HG03196 (cell line): Measurements from ENCODE around the gene CEP250.
"Not testable (repeated sequence)": the region's sequence is repeated elsewhere in the genome, so short reads cannot be mapped to it uniquely, and the experiment has no call there.

Experiments
- ATAC-seq: cut with Tn5 transposase; IDR thresholded peaks from one replicate; pipeline ENCODE4 v1.9.1; 2021; ENCODE audit not compliant: unreplicated experiment

CEP250 gene

DNA sequence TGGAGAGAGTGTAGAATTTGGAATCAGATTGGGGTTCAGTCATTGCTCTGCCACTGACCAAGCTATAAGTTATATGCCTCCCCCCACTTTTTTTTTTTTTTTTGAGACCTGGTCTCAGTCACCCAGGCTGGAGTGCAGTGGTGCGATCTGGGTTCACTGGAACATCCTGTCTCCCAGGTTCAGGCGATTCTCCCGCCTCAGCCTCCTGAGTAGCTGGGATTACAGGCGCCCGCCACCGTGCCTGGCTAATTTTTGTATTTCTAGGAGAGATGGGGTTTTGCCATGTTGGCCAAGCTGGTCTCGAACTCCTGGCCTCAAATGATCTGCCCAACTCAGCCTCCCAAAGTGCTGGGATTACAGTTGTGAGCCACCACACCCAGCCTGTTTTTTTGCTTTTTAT, 1.3 kb downstream of the CEP250 start:
- ATAC-seq, result not testable (repeated sequence)

GRCh38 chr20:35457539-35457938, 2.1 kb downstream of the CEP250 start:
- ATAC-seq, result not testable (repeated sequence)

DNA sequence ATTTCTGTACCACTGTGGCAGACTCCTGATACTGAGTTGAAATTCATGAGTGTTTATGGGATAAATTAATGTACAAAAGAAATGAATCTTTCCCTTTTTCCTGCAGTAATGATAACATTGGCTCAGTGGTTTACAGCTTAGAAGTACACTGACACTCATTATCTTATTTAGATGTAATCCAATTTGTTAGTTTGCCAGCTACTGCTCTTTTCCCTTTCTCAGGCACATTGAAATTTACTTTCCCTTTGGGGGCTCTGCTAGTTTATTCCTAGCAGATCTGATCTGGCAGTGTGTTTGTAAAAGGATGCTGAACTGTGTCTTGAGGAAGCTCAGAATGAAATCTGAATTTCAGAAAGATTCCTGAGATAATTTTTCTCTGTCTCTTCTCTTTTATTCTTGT, 3.0 kb downstream of the CEP250 start:
- no peak for ATAC-seq

- no peak for ATAC-seq
Observed at GRCh38 chr20:35461620-35462019, 6.2 kb downstream of the CEP250 start.

- ATAC-seq, result no peak
Observed at GRCh38 chr20:35462351-35462750, 7.0 kb downstream of the CEP250 start.

DNA sequence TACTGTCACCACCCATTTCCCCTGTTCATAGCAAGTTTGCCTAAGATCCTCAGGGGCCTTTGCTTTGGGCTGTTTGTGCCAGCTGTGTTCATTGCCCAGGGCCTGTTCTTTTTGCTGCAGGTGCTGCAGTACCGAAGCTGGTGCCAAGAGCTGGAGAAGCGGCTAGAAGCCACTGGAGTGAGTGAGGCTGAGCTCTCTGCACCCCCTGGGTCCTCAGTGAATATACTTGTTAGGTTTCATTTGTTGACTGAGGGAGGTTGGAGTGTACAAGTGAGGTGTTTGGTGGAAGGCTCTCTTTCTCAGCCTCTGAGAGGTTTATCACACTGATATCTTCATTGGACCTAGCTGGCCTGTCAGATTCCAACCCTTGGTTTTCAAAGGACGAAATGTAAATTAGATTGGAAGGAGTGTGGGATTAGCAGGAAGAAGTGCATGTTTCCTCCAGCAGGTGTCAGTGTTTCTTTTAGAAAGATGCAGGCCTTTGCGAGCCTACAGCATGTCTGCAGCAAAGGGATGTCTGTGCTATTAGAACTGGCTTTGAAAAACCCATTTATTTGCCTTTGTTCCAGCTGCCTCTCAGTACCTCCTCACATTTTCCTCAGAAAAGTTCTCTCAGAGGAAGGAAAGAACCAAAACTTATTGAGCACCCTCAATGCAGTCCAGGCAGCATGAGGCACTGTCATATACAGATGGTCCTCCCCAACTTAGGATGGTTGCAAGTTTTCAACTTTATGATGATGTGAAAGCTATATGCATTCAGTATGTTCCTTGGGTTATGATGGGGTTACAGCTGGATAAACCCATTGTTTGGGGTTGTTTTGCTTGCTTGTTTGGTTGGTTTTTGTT, 8.3 kb downstream of the CEP250 start:
- ATAC-seq, result no peak

DNA sequence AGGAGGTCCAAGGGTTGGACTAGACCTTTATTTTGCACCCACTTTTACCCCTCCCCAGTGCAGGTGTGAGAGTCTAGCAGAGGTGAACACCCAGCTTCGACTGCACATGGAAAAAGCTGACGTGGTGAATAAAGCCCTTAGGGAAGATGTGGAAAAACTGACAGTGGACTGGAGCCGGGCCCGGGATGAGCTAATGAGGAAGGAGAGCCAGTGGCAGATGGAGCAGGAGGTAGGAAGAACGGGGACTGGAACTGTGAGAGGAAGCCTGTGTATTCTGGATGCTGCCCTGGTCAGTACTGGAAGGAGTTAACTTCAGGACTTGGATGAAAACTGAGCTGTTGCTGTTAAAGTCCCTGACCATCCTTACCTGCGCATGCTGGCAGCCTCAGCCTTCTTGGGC, 10.6 kb downstream of the CEP250 start:
- no peak for ATAC-seq

DNA sequence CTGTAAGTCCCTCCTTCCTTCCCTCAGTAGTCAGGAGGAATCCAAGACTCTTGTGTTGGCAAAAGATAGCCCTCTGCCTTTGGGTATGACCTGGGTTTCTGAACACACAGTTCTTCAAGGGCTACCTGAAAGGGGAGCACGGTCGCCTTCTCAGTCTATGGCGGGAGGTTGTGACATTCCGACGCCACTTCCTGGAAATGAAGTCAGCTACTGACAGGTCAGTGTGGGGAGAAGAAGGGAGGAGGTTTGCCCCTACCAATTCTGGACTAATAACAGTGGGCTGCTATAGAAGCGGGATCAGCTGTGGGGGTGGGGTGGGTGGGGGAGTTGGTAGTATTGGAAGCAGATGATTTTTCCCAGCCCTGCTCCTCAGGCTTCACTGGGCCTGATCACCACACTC, 11.5 kb downstream of the CEP250 start:
- no peak for ATAC-seq

- ATAC-seq, result no peak
Observed at GRCh38 chr20:35467339-35468224, 12.2 kb downstream of the CEP250 start.

DNA sequence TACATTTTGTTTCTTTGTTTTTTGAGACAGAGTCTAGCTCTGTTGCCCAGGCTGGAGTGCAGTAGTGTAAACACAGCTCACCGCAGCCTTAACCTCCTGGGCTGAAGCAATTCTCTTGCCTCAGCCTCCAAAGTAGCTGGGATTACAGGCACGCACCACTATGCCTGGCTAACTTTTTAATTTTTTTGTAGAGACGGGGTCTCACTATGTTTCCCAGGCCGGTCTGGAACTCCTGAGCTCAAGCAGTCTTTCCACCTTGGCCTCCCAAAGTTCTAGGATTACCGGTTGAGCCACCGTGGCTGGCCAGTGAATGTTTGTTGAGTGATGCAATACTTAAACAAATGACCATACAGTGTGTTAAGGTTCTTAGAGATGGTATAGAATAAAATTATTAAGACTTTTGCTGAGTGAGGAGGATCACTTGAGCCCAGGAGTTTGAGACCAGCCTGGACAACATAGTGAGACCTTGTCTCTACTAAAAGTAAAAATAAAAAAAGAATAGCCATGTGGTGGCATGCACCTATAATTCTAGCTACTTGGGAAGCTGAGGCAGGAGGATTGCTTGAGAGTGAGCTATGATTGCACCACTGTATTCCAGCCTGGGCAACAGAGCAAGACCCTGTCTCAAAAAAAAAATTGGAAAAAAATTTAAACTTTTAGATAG, 13.4 kb downstream of the CEP250 start:
- ATAC-seq, result no peak

GRCh38 chr20:35472209-35472608, 16.8 kb downstream of the CEP250 start:
- no peak for ATAC-seq

DNA sequence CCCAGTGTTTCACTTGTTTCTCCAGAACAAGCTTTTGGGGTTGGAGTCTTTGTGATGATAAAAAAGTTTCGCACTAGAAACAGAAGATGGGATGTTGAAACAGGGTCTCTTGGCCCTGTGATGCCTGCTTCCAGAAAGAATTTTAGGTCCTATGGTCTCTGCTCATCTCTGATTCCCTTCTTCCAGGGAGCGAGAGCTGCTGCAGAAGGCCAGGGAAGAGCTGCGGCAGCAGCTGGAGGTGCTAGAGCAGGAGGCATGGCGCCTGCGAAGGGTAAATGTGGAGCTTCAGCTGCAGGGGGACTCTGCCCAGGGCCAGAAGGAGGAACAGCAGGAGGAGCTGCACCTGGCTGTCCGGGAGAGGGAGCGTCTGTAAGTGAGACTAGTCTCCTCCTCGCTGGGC, 18.3 kb downstream of the CEP250 start:
- no peak for ATAC-seq

DNA sequence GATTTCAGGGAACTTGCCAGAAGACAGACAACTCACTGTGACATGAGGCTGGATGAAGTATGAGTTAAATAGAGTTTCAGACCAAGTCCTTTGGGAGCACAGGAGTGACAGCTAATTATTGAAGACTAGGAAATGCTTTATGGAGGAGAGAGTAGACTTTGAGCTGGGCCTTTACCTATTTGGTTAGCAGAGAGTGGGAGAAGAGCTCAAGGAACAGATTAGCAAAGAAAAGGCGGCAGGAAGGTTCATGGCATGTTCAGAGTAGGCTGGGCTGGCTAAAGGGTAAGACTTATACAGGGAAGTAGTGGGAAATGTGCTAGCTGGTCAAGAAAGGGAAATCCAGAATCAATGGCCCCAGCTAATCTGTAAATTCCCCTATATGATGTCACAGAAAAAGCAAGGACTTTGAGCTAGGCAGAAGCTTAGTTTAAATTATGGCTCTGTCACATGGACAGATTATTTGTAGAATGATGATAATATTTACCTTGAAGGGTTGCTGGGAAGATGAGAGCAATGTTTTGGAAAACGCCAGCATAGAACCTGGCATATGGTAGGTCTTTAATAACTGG, 19.0 kb downstream of the CEP250 start:
- no peak for ATAC-seq

DNA sequence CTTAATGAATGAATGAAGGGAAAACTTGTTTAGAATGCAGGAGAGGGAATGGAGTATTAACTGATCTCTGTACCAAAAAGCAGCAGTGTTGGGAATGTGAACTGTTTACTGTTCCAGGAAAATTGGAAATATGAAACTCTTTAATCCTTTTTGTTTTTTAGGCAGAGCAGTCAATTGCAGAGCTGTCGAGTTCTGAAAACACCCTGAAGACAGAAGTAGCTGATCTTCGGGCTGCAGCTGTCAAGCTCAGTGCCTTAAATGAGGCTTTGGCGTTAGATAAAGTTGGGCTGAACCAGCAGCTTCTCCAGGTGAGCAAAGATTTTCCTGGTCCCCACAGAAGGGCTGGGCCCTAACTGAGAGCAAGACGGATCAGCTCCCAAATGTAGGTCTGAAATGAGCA, 20.9 kb downstream of the CEP250 start:
- ATAC-seq, result no peak

DNA sequence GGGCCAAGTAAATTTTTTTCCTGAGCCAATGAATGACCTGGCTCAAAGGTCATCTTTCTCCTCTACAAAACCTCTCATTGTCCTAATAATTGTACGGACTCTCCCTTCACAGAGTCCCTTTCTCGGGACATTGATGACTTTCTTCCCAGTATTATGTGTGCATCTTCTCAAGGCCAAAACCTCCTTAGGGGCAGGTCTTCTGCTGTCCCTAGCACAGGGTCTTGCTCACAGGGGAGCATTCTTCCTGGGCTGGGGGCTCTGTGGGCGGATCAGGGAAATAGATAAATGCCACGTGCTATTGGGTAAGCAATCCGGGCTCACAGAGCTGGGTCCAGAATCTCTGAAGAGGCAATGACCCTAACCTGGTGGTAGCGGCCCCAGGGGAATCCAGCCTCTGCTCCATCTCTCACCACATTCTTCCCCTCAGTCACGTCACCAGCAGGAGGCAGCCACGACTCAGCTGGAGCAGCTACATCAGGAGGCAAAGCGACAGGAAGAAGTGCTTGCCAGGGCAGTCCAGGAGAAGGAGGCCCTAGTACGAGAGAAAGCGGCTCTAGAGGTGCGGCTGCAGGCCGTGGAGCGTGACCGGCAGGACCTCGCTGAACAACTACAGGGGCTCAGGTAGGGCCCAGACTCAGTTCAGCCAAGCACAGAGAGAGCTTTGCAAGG, 23.5 kb downstream of the CEP250 start:
- ATAC-seq, result no peak

GRCh38 chr20:35479798-35480197, 24.4 kb downstream of the CEP250 start:
- no peak for ATAC-seq

GRCh38 chr20:35487479-35487878, 32.1 kb downstream of the CEP250 start:
- ATAC-seq, result no peak

DNA sequence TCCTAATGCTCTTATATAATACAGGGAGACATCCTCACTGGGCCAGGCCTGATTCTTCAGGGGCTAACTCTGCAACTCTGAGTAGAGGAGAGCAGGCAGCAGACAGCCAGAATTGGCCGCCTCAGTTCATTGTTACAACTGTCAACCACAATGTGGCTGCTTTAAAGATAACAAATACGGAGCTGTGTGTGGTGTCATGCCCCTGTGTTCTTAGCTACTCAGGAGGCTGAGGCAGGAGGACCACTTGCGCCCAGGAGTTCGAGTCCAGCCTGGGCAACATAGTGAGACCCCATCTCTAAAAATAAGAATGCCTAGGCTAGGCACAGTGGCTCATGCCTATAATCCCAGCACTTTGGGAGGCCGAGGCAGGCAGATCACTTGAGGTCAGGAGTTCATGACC, 34.3 kb downstream of the CEP250 start:
- ATAC-seq, result no peak

GRCh38 chr20:35490736-35491181, 35.4 kb downstream of the CEP250 start:
- ATAC-seq, result peak; percentile 96

DNA sequence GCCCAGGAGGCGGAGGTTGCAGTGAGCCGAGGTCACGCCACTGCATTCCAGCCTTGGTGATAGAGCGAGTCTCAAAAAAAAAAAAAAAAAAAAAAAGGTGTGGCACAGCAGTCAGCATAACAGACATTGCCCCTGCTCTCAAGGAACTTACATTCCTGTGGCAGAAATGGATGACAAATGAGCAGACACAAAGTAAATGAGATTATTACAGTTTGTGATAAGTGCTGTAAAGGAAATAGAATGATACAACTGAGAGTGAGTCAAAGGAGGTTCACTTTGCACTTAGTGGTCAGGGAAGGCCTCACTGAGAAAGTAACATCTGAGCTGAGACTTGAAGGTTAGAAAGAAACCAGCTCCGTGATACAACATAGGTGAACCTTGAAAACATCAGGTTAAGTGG, 36.4 kb downstream of the CEP250 start:
- no peak for ATAC-seq

DNA sequence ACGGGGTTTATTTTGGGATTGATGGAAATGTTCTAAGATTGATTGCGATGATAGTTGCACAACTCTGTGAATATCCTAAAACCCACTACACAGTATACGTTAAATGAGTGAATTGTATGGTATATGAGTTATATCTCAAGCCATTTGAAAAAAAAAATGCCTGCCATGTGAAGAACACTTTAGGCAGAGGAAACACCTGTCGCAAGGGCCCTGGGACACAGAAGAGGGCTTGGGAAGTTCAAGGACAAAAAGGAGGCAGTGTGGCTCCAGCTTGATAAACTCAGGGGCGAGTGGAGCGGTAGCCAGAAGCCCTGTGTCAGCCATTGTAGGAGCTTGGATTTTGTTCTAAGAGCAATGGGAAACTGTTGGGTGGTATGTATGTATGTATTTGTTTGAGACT, 37.0 kb downstream of the CEP250 start:
- no peak for ATAC-seq
